Glomerular endothelial cell (primary cell): ENCODE data around the gene ADGRV1. TPM values are rescaled to one million over a fixed set of nuclear protein-coding genes. Genes with fewer than 3 reads are reported as not detected.

Experiments
- DNase-seq: peaks from one replicate; pipeline ENCODE4 v3.0.0-alpha.2; 2011; ENCODE audit warnings: low read depth, low spot score; ENCODE audit errors: extremely low read depth
- total RNA-seq: library from RNA; depleted of rRNA; stranded (reverse); fragments of >200 nt; gene quantifications from 2 replicates; pipeline ENCODE4 v1.2.3, GENCODE V29; 2015

The ADGRV1 gene
- total RNA-seq, 1 donor from 2014 or later = 0.12 TPM

GRCh38 chr5:91146230-91146629, 587.6 kb downstream of the ADGRV1 start:
- DNase-seq = no peak

GRCh38 chr5:91146905-91147600, 588.5 kb downstream of the ADGRV1 start:
- DNase-seq = no peak

- DNase-seq = no peak
Measured at GRCh38 chr5:91150234-91150633, 591.6 kb downstream of the ADGRV1 start.

- DNase-seq = no peak
Measured at GRCh38 chr5:91150636-91151035, 592.0 kb downstream of the ADGRV1 start.

GRCh38 chr5:91151947-91152346, 593.4 kb downstream of the ADGRV1 start:
- no peak for DNase-seq

DNA sequence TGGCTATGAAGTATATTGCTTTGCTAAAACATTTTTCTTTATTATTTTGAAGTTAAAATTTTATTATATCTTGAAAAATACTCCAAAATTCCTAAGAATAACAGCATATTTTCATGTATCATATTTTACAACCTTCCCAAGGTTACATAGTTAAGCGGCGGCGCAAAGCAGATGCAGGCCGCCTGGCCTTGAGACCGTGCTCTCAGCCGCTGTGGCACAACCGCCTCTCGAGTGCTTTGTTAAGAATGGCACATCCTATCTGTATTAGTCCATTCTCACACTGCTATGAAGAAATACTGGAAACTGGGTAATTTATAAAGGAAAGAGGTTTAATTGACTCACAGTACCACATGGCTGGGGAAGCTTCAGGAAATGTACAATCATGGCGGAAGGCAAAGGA, 595.7 kb downstream of the ADGRV1 start:
- DNase-seq = no peak

DNA sequence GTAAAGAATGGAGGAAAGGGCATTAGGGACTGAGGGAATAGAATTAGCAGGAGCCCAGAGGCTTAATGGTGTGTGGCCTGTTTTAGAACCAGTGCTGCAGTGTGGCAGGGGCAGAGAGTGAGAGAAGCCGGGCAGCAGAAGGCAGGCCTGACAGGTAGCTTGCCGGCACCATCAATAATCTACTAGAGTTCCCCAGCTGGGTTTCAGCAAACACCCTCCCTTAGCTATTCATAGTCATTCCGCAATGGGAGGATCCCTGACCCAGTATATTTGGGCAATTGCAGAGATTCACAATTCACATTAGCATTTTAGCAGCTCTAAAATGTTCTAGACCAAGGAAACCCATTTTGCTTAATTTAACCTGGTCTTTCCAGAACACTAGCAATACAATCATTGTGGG, 596.7 kb downstream of the ADGRV1 start:
- no peak for DNase-seq

DNA sequence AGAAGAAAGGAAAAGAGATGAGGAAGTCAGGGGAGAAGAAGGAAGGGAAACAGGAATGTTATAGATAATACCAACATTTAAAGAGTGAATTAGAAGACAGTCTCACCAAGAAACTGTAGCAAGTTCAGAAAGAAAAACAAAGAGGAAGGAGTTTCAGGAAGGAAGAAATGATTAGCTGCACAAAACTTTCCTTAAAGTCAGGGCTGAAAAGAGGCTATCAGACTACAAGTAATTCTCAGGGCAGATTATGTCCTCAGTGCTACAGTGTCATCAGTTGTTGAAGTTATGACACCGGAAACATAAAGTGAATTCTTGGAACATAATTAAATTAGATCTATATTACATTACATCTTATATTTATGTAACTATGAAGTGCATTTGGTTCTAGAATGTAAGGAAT, 597.6 kb downstream of the ADGRV1 start:
- no peak for DNase-seq

- DNase-seq = no peak
Measured at GRCh38 chr5:91158011-91158410, 599.4 kb downstream of the ADGRV1 start.

- DNase-seq = no peak
Measured at GRCh38 chr5:91159647-91160046, 601.0 kb downstream of the ADGRV1 start.

- DNase-seq = no peak
Measured at GRCh38 chr5:91160714-91161285, 602.2 kb downstream of the ADGRV1 start.

DNA sequence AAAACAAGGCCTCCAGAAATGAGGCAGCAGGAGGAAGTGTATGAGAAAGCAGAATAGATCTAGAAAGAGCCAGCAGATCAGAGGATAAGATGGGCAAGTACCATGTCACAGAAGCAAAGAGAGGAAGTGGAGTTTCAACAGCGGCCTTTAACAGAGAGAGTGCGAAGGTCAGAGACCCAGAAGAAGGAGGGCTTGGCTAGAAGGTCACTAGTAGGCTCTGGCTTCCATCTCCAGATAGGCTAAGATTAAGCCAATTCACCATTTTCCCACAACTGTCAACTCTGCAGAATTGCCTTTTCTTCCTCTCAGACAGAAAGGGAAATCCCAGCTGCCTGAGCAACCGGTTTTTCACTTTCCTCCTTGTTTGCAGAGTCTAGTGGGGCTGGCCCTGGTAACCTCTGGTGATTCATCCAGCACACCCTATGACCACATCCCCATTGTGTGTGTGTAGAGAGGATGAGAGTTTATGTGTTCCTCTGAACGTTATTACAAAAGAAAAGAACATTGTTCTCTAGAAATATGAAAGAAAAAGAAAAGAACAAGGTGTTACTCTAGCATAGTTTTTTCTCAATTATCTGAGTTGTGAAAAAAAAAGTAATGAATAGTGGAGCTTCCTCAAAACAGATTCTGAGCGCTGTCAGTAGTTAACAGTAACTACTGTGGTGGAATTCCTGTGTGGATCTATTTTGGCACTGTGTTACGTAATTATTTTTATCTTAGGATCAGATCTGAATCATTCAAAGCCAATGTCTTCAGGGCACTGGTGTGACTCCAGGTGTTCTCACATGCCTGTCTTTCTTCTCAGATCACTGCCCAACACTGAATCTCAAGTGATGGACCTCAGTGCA, 604.2 kb downstream of the ADGRV1 start:
- peak; percentile 95 for DNase-seq

DNA sequence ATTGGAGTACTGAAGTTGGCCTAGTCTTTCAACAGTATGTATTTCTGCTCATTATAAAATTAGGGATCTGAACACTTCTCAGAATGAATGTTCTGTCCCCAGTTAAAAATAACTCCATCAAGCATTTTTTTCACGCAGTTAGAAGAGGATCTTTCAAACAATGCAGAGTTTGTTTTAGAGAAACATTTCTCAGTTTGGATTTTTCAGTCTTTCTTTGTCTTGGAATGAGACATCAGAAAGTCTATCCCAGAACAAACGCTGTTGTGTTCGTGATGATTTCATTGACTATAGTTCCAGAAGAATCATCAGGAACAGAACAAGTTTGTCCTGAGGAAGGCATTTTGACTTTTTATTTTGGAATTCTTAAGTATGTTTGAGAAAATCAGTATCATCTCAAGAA, 605.8 kb downstream of the ADGRV1 start:
- no peak for DNase-seq

DNA sequence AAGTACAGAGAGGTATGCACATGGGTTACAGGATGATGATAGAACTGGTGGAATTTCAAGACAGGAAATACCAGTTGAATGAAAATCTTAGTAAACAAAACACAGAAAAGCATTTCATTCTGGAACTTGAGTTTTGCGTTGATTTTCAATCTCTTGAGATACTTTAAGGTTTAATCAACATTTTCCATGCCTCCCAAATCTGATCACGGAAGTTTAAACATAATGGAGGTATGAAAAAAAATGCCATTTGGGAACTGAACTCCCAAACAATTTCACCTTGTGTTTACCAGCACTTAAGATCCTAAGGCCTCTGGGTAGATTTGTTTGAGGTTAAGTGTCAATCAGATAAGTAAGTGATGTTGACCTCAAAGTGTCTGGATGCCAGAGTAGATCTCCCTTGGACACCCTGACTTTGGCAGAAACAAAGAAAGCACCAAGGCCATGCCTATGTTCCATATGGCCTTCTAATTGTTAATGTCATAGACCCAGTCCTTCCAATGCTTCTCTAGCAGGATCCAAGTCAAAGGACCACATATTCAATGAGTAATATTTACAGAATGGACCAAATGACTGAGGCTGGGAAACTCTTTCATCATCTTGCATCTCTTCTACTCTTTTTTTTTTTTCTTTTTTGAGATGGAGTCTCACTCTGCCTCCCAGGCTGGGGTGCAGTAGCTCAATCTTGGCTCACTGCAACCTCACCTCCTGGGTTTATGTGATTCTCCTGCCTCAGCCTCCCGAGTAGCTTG, 607.6 kb downstream of the ADGRV1 start:
- peak; percentile 68 for DNase-seq

GRCh38 chr5:91168859-91169258, 610.3 kb downstream of the ADGRV1 start:
- DNase-seq = no peak

DNA sequence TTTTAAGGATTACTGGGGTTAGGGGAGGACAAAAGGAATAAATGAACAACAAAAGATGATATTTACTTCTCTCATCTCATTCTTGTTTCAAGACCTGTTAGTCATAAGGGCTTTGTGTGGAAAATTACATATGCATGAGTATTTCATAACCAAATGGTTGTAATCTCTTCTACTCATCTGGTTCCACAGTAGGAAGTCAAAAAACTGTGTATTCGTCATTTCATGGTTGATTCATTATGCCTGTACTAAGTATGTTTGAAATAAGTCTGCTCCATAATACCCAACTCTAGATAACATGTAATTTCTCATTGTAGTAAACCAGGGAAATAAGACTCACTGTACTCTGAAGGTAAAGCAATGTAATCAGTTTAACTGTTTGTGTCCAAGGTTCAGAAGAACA, 611.7 kb downstream of the ADGRV1 start:
- no peak for DNase-seq

- DNase-seq = no peak
Measured at GRCh38 chr5:91171322-91171721, 612.7 kb downstream of the ADGRV1 start.

DNA sequence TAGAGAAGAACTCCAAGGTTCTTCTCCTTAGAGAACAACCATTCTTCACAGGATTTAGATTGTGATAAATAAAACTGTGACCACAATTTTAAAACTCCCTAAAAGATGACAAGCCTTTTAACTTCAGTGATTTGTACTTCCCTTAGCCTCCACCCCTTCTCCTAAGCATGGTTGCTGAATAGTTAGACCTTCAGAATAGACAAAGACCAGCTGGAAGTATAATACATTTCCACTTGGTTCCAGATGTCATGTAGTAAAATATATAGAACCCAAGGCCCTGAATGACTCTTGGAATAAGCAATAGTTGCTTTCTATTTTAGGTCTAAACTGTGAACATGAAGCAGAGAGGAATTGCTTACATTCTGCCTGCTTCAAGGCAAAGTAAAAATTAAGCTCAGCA, 615.8 kb downstream of the ADGRV1 start:
- no peak for DNase-seq

- no peak for DNase-seq
Measured at GRCh38 chr5:91175708-91176107, 617.1 kb downstream of the ADGRV1 start.

- DNase-seq = no peak
Measured at GRCh38 chr5:91176288-91177016, 617.9 kb downstream of the ADGRV1 start.
